Measurements from ENCODE around the gene LAMA2.

DNA sequence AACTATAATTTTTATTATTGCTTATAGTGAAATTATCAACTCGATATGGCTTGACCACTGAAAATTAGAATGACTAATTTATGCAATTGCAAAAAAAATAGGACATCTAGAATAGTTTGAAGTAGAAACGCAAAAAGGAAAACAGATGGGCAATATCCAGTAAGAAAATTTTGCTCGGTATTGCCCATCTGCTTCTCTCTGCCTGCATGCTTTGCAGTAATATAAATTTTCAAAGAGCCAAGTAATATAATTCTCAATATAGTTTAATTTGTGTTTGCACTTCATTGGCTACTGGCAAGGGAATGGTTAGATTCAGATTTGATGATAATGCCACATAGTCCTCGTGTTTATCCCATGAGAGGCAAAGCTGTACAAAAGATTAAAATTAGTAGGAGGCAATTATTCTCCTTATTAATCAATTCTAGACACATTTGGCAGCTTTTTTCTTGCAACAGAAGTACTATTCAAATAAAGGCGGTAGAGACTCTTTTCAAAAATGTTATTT lies 27.3 kb upstream of the LAMA2 start:
- TF ChIP-seq L3MBTL2 (conservative IDR thresholded peaks at IDR 0.05) = no peak
- no peak for TF ChIP-seq FOXM1 (IDR thresholded peaks at IDR 0.05; ENCODE audit: borderline replicate concordance)
- TF ChIP-seq ARNT (IDR thresholded peaks at IDR 0.05) = no peak
- TF ChIP-seq ELF4 (IDR thresholded peaks at IDR 0.05) = no peak
- TF ChIP-seq FOXA1 (IDR thresholded peaks at IDR 0.05) = no peak
- no peak for TF ChIP-seq SUZ12 (IDR thresholded peaks at IDR 0.05)
- no peak for TF ChIP-seq SP1 (IDR thresholded peaks at IDR 0.05)
- no peak for TF ChIP-seq BHLHE40 (IDR thresholded peaks at IDR 0.05; ENCODE audit: borderline replicate concordance)
- no peak for TF ChIP-seq FOXK2 (IDR thresholded peaks at IDR 0.05)
